Hippocampal formation (tissue), 2 donors: ENCODE measurements around the gene SP140.
"Not testable (repeated sequence)": the region's sequence is repeated elsewhere in the genome, so short reads cannot be mapped to it uniquely, and the experiment has no call there.

Experiments
- DNase-seq, 2 donors: peaks; one replicate each; lab custom pipeline; 2025; lab: John Stamatoyannopoulos, UW

SP140 gene

DNA sequence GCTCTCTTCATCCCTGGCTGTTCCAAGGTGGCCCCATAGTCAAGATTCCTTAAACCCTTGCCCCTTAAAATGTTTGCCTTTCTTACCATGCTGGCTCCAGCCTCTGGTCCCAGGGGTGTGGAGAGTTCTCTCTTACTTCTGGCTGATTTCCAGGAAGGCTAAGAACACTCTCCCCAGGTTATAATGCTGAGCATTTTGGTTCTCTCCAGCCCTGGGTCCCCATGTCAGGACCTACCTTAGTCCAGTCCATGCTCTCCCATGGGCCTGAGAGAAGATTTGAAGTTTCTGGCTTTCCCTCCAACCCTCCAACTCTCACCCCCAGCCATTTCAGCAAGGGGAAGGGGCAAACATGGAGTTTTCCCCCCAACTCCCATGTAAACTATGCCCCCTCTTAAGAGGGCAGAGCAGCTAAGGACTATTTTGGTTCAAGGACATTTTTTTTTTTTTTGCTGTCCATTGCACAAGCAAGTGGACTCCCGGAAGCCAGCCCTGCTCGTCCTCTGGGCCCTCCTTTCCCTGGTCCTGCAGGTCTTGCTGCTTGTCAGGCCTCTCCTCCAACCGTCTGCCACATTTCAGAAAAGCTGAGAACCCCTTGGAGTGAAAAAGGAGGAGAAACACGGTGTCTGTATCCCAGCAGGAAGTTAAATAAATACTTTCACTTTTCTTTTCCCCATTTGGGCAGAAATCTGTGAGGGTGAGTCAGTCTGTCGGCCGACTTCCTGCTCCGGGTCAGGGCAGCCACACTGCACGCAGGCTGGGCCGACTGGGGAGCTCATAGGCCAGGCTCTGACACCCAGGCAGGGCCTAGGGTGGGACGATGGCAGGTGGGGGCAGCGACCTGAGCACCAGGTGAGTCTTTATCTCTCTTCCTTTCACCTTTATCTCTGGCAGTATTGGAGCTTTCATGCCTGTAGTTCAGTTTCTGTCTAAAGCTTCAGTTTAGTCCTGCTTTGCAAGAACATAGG is 101.2 kb downstream of the SP140 start, which contains the start of gene SP140L:
SP140L (plus strand) TSS at position 741 of the 965 bp plus-strand sequence; CDS start at position 818, 77 bp downstream.
- no peak for DNase-seq

DNA sequence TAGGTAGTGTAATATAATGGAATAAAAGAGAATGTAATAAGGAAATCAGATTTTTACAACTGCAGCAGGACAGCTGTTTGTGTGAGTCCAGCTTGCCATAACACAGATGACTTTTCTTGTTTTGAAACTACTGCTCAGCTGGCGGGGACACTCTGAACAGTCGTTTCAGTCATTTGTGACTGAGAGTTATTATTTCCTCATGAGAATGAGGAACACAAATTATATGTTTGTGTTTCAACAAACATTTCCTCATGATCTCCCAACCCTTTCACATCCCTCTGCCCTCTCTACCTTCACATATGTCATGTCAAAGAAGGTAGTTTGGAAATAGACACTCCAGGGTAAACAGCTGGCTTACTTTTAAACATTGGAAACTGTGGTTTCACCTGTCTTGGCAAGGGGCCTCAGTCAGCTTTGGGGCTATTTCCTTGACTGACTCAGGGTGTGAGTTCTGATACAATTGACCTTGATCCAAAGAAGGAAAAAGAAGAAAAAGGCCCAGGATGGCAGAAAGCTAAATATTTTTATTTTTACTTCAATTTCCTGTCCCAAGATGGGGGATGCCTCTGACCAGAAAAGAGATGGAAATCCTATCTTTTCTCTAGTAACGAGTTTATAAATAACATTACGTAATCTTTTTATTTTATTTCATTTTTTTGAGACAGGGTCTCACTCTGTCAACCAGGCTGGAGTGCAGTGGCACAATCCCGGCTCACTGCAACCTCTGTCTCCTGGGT is 102.0 kb downstream of the SP140 start:
- DNase-seq: no peak

DNA sequence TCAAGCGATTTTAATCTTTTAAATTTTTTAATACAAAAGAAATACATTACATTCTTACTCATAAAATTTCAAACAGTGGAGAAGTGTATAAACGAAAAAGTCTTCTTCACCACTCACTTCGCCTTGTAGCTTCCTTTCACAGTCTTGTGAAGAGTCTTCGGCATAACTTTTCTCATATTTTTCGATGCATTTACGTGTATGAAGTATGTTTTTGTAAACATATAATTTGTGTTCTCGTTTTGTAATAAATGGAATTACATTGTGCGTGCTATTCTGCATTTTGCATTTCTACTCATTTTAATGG is 102.6 kb downstream of the SP140 start:
- DNase-seq: no peak

DNA sequence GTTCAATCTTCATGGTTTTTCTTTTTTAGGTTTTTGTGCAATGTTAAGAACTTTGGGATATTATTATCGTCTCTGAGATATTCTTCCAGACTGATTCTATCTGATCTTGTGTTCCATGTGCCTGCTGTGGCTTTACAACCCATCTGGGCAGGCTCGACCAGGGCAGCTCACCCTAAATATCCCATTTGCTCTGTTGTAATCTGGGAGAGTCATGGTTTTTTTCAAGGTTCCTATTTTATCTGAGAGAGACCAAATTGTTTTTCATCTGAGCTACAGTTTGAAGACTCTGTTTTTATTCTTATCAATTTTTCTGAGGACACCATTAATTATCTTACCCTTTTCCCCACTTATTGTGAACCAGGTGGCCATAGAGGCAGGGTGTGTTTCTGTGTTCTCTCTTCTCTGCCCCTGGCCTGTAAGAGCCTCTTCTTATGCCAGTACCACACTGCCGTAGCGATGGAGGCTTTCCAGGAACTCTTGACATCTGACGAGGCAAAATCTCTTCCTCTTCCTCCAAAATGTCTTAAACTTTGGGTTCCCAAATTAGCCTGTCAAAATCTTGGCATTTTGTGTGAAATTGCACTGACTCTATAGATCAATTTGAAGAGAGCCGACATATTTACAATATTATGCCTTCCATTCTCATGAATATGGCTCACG is 104.5 kb downstream of the SP140 start:
- DNase-seq: no peak

DNA sequence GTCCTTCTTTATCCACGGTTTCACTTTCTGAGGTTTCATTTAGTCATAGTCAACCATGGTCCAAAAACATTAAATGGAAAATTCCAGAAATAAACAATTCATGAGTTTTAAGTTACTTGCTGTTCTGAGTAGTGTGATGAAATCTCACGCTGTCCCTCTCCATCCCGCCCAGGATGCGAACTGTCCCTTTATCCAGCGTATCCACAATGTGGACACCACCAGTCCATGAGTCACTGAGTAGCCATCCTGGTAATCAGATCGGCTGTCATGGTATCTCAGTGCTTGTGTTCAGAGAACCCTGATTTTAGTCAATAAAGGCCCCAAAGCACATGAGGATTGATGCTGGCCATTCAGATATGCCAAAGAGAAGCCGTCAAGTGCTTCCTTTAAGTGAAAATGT is 105.2 kb downstream of the SP140 start:
- no peak for DNase-seq

DNA sequence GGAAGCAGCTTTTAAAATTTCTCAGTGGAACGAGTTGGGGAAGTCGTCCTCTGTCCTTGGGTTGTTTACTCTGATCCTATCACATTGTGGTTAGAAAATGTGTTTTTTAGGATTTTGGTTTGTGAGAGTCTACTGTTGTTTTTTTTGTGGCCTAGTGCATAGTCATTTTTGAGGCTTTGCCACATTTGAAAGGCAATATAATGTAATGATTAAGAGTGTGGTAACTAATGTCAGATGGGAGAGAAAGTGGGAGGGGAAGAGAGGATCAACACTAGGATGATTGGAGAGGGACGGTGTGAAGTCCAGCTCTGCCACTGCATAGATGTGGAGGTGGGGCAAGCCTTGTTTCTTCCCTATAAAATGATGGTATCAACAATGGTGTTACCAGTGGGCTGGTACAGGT is 109.9 kb downstream of the SP140 start:
- DNase-seq: no peak

DNA sequence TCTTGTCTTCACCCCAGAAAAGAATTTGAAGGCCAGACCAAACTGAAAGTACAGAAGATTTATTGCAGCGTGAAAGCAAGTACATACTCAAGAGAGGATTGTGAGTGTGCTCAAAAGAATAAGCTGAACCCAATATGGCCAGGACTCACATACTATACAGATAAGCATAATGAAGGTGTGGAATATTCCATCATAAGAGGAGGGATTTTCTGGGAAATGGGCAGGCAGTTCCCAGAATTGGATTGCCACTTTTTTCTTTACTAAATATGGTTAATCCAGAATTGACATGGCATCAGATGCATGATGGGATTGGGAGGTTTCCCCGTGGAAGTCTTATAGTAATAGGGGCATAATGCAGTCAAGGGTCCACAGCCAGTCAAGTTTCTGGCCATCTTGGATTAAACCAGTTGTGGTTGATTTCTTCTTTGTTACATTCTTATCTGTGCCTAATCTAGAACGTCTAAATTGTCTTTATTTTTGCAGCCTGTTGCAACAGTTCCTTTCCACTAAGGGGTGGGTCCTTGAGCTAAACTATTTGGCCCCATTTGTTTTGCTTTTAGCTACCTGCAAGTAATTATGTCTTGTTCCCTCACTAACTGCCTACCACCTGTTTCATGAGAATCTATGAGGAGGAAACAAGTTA is 110.4 kb downstream of the SP140 start:
- DNase-seq: no peak

DNA sequence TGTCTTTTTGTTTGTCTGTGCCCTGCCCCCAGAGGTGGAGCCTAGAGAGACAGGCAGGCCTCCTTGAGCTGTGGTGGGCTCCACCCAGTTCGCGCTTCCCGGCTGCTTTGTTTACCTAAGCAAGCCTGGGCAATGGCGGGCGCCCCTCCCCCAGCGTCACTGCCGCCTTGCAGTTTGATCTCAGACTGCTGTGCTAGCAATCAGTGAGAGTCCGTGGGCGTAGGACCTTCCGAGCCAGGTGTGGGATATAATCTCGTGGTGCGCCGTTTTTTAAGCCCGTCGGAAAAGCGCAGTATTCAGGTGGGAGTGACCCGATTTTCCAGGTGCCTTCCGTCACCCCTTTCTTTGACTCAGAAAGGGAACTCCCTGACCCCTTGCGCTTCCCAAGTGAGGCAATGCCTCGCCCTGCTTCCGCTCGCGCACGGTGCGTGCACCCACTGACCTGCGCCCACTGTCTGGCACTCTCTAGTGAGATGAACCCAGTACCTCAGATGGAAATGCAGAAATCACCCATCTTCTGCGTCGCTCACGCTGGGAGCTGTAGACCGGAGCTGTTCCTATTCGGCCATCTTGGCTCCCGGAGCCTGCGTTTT is 116.5 kb downstream of the SP140 start:
- not testable (repeated sequence) for DNase-seq

DNA sequence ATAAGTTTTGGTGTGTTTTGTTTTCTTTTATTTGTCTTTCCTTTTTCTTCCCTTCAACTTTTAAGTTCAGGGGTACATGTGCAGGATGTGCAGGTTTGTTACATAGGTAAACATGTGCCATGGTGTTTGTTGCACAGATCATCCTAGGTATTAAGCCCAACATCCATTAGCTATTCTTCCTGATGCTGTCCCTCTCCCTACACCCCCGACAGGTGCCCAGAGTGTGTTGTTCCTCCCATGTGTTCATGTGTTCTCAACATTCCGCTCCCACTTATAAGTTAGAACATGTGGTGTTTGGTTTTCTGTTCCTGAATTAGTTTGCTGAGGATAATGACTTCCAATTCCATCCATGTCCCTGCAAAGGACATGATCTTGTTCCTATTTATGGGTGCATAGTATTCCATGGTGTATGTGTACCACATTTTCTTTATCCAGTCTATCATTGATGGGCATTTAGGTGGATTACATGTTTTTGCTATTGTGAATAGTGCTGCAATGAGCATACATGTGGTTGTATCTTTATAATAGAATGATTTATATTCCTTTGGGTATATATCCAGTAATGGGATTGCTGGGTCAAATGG is 117.6 kb downstream of the SP140 start:
- not testable (repeated sequence) for DNase-seq

DNA sequence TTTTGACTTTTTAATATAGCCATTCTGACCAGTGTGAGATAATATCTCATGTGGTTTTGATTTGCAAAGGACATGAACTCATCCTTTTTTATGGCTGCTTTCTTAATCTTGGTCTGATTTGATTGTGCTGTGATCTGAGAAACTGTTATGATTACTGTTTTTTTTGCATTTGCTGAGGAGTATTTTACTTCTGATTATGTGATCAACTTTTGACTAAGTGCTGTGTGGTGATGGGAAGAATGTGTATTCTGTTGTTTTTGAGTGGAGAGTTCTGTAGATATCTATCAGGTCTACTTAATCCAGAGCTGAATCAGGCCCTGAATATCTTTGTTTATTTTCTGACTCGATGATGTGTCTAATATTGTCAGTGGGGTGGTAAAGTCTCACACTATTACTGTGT is 118.2 kb downstream of the SP140 start:
- no peak for DNase-seq

DNA sequence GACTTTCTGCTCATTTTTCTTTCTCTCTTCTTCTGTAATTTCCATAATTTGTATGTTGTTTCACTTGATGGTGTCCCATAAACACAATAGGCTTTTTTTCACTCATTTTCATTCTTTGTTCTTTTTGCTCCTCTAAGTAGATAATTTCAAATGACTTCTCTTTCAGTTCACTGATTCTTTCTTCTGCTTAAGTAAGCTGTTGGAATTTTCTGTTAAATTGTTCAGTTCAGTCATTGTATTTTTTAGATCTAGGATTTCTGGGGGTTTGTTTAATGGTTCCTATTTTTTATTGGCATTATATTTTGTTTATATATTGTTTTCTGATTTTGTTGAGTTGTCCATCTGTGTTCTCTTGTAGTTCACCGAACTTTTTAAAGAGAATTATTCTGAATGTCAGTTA is 120.9 kb downstream of the SP140 start:
- DNase-seq: no peak

DNA sequence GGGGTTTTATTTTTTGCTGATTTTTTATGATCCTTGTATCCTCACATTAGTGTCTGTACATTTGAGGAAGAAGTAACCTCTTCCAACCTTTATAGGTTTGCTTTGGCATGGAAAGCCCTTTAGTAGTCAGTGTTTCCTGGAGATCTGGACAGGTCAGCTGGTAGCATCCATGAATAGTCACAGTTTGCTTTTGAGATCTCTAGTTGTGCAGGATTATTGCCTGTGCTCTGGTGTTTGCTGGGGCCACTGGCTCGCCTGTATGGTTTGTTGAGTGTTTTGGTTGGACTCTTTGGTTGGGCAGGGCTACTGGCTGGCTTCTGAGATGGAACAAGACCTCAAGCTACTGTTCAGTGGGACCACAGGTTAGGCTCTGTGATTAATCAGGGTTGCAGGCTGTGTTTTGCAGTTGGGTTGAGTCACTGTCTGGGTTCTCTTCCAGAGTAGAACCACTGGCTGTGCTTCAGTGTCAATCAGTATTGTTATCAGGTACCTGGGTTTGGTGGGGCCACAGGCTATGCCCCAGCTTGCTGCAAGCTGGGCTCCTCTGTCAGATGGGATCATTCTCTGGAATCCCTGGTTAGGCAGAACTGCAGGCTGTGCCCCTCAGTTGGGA is 121.5 kb downstream of the SP140 start:
- DNase-seq: no peak

DNA sequence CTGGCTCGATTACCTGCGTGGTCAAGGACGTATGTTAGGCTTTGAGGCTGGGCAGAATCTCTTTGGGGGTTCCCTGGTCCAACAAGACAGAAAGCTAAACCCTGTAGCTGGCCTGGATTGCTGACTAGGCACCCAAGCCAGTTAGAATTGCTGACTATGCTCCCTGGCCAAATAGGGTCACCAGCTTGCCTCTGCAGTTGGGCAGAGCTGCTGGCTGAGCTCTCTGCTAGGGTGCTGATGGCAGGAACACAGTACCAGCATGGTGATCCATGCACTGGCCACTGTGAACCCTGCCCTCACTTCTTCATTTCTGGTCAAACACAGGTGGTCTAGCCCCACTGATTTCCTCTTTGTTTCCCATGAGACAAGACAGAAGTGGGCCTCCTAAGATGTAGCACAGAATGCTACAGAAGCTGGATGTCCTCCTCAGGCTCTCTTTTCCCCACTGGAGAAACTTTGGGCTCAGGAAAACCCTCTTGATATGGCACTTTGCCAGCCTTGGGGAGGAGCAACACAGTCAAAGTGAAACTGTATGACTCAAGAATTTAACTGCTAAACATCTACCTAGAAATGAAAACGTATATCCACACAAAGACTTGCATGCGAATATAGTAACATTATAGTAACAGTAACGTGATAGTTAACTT is 122.2 kb downstream of the SP140 start:
- no peak for DNase-seq

DNA sequence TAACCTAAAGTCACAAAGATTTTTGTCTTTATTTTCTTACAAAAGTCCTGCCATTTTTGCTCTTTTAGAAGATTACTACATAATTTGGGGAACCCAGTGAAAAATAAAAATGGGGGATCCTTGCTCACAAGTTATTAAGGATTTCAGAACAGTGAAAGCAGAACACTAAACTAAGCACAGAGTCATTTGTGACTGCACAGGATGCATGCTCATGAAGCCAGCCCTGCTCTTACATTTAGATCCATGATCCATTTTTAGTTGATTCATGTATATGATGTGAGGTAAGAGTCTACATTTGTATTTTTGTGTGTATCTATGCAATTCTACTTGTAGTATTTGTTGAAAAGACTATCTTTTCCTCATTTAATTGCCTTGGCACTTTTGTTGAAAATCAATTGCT is 123.3 kb downstream of the SP140 start:
- no peak for DNase-seq

DNA sequence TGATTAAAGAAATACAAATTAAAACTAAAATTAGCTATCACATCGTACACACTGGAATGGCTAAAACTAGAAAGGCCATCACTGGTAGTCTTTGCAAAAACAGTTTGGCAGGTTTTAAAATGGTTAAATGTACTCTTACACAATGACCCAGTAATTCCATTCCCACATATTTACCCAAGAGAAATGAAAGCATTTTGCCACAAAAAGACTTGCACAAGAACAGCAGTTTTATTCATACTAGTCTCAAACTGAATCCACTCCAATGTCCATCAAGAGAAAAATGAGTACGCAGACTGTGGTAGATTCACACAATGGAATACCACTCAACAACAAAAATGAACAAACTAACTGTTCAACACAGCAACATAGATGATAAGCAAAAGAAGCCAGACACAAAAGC is 130.5 kb downstream of the SP140 start:
- DNase-seq: no peak

DNA sequence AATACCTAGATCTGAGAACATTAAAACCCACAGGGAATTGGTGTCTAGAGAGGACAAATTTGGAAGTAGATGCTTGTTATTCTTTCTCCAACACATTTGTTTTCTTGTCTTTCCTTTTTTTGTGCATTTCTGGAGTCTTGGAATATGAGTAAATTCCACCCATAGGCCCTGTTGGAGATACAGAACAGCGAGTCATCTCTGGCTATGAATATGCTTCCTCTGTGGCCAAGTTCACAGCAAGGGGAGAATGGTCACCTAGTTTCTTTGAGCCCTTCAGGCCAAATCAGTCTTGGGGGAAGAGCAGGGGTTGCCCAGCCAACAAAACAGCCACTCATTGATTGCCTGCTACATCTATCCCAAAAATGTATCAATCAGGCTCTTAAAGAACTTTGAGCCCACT is 132.8 kb downstream of the SP140 start:
- DNase-seq: no peak

DNA sequence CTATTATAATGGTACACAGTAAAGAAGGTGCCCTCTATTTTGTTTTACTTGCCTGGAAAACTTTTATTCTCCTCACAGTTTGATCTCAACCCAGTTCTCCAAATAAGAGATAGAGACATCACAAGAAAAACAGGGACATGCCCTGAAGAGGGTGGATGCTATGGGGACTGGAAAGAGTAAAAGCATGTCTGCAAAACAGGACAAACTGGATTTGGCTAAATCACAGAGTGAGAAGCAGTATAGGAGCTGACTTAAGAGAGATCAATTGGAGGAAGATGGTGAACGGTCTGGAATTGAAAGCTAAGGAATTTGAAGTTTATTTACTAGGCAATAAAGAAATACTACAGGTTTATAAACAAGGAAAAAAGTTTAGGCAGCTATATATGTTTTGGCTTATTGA is 134.5 kb downstream of the SP140 start:
- DNase-seq: no peak

DNA sequence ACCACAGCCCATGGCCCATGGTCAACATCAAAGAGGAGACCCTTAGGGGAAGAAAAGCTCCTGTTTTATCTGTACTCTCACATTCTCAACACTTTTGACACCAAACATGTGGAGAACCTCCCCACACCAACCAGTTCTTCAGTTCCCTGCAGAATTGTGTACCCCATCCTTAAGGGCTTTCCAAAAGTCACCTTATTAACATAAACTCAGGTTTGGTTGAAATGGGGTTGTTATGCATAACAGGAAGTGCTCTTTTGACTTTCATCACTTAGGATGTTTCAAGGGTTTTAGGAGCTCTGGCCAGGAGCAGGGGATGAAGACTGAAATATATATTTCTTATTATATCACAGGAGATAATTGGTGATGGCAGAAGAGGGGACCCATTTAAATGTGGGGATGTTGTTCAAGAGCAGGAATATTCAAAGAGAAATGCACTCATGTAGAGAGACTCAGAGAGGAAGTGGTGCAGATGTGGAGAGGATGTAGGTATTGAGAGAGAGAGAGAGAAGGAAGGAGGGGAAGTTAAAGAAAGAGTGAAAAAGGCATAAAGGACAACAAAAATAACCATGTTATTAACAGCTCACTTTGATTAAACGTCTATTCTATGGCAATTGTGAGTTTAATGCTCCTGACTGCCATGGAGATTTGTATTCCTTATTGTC is 136.6 kb downstream of the SP140 start:
- DNase-seq: no peak
